GM23338 (cell line): ENCODE data around the gene TUBB4A. TPM values are rescaled to one million over a fixed set of nuclear protein-coding genes. Genes with fewer than 3 reads are reported as not detected.

Source experiments
- ATAC-seq: fragments of 200-7000 bp; cut with Tn5 transposase; 3 replicates; pipeline ENCODE4 v1.9.1; 2020
- DNase-seq: peaks from one replicate; pipeline ENCODE4 v3.0.0-alpha.2; 2015; ENCODE audit warnings: low spot score
- H2AFZ ChIP-seq: fragments of 200-600 bp; sonication (generic); 2 replicates; pipeline ENCODE4 v1.8.0; 2016; ENCODE audit warnings: antibody characterized with exemption, mild to moderate bottlenecking, moderate library complexity
- H3F3A ChIP-seq: fragments of 200-600 bp; sonication (generic); replicated peaks from 2 replicates; pipeline ENCODE4 v1.8.0; 2017; ENCODE audit warnings: antibody characterized with exemption, mixed run types, low read depth
- H3K27ac ChIP-seq: fragments of 200-600 bp; sonication (generic); 2 replicates; pipeline ENCODE4 v1.6.1; 2016; ENCODE audit warnings: low read depth
- H3K27me3 ChIP-seq: fragments of 200-600 bp; sonication (generic); 2 replicates; pipeline ENCODE4 v1.8.0; 2016; ENCODE audit warnings: mild to moderate bottlenecking, mixed run types, moderate library complexity; ENCODE audit not compliant: insufficient read depth
- H3K36me3 ChIP-seq: fragments of 200-600 bp; sonication (generic); 2 replicates; pipeline ENCODE4 v1.8.0; 2016; ENCODE audit warnings: mild to moderate bottlenecking; ENCODE audit not compliant: insufficient read depth
- H3K4me1 ChIP-seq: fragments of 200-600 bp; sonication (generic); 2 replicates; pipeline ENCODE4 v1.8.0; 2016; ENCODE audit warnings: mild to moderate bottlenecking, moderate library complexity; ENCODE audit not compliant: insufficient read depth
- H3K4me2 ChIP-seq: fragments of 200-600 bp; sonication (generic); 2 replicates; pipeline ENCODE4 v1.7.1; 2017; ENCODE audit warnings: mixed run types
- H3K4me3 ChIP-seq: fragments of 200-600 bp; sonication (generic); 2 replicates; pipeline ENCODE4 v1.6.1; 2016; ENCODE audit warnings: mixed run types
- H3K79me2 ChIP-seq: fragments of 200-600 bp; sonication (generic); replicated peaks from 2 replicates; pipeline ENCODE4 v1.8.0; 2017; ENCODE audit warnings: mild to moderate bottlenecking; ENCODE audit not compliant: insufficient read depth
- H3K9me2 ChIP-seq: fragments of 200-600 bp; sonication (generic); 2 replicates; pipeline ENCODE4 v1.8.0; 2017; ENCODE audit not compliant: insufficient read depth
- H4K20me1 ChIP-seq: fragments of 200-600 bp; sonication (generic); replicated peaks from 2 replicates; pipeline ENCODE4 v1.8.0; 2017; ENCODE audit warnings: mild to moderate bottlenecking; ENCODE audit not compliant: insufficient read depth
- H3K27ac Mint-ChIP-seq: 2 replicates; pipeline ENCODE4 v1.8.0; 2020; ENCODE audit warnings: inconsistent platforms, mild to moderate bottlenecking, moderate library complexity, mixed read lengths
- H3K27me3 Mint-ChIP-seq: 3 replicates; pipeline ENCODE4 v1.8.0; 2022; ENCODE audit warnings: low read depth, mild to moderate bottlenecking, moderate library complexity, mixed read lengths, inconsistent platforms; ENCODE audit not compliant: insufficient read depth, poor library complexity
- H3K36me3 Mint-ChIP-seq: 3 replicates; pipeline ENCODE4 v1.8.0; 2021; ENCODE audit warnings: low read depth, mild to moderate bottlenecking, inconsistent platforms, moderate library complexity, mixed read lengths
- H3K4me1 Mint-ChIP-seq: 3 replicates; pipeline ENCODE4 v1.8.0; 2020; ENCODE audit warnings: mild to moderate bottlenecking, inconsistent platforms, mixed read lengths
- H3K4me3 Mint-ChIP-seq: 3 replicates; pipeline ENCODE4 v1.8.0; 2021; ENCODE audit warnings: moderate library complexity, mild to moderate bottlenecking, inconsistent platforms, mixed read lengths
- H3K9me3 Mint-ChIP-seq: 3 replicates; pipeline ENCODE4 v1.8.0; 2020; ENCODE audit warnings: moderate library complexity, mild to moderate bottlenecking, inconsistent platforms, mixed read lengths
- ETS1 ChIP-seq: IDR thresholded peaks from 2 replicates; pipeline ENCODE4 v1.6.1; 2016; ENCODE audit warnings: antibody characterized with exemption
- JUNB ChIP-seq: IDR thresholded peaks from one replicate; pipeline ENCODE4 v1.6.1; 2016; ENCODE audit warnings: antibody characterized with exemption; ENCODE audit not compliant: unreplicated experiment
- NANOG ChIP-seq: IDR thresholded peaks from 2 replicates; pipeline ENCODE4 v1.6.1; 2016; ENCODE audit warnings: antibody characterized with exemption, borderline replicate concordance
- REST ChIP-seq: IDR thresholded peaks from one replicate; pipeline ENCODE4 v1.6.1; 2018; ENCODE audit warnings: antibody characterized with exemption; ENCODE audit not compliant: unreplicated experiment
- ZNF114 ChIP-seq: fragments of 250-450 bp; sonication (Bioruptor Pico); IDR thresholded peaks from 2 replicates; pipeline ENCODE4 v1.5.0; 2020; ENCODE audit warnings: mild to moderate bottlenecking, moderate library complexity
- ZNF462 ChIP-seq: fragments of 250-450 bp; sonication (Bioruptor Pico); IDR thresholded peaks from 2 replicates; pipeline ENCODE4 v1.5.0; 2020; ENCODE audit warnings: mild to moderate bottlenecking, moderate library complexity
- polyA plus RNA-seq: library from polyadenylated mRNA; unstranded; fragments of >200 nt; fragmentation: Nextera tagmentation; extraction: Ambion mirVana; gene quantifications from 2 replicates; pipeline ENCODE4 v1.2.1, GENCODE V29; 2016
- total RNA-seq: library from RNA; depleted of rRNA; stranded (reverse); fragments of >200 nt; shearing (Covaris generic); gene quantifications from 2 replicates; pipeline ENCODE4 v1.2.3, GENCODE V29; 2014
- TF ChIP-seq, protein P1 (sequence below), 2 experiments: fragments of 200-600 bp in 1 of 2; sonication (generic) in 1 of 2; conservative IDR thresholded peaks; 2 replicates each; pipeline versions ENCODE4 v1.5.1 to v1.6.1; 2016 to 2017; ENCODE audit warnings: antibody characterized with exemption in 2 of 2, low read depth in 2 of 2, mild to moderate bottlenecking in 2 of 2, moderate library complexity in 1 of 2

The TUBB4A gene
- total and polyA plus RNA-seq, 2 experiments from 2014 or later = 32.9 to 41.7 TPM

- TF ChIP-seq ZNF462 (no peak), NANOG (no peak), JUNB (no peak), ZNF114 (CRISPR knock-in tag) (no peak)
- TF ChIP-seq, protein P1, sequence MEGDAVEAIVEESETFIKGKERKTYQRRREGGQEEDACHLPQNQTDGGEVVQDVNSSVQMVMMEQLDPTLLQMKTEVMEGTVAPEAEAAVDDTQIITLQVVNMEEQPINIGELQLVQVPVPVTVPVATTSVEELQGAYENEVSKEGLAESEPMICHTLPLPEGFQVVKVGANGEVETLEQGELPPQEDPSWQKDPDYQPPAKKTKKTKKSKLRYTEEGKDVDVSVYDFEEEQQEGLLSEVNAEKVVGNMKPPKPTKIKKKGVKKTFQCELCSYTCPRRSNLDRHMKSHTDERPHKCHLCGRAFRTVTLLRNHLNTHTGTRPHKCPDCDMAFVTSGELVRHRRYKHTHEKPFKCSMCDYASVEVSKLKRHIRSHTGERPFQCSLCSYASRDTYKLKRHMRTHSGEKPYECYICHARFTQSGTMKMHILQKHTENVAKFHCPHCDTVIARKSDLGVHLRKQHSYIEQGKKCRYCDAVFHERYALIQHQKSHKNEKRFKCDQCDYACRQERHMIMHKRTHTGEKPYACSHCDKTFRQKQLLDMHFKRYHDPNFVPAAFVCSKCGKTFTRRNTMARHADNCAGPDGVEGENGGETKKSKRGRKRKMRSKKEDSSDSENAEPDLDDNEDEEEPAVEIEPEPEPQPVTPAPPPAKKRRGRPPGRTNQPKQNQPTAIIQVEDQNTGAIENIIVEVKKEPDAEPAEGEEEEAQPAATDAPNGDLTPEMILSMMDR (conservative IDR thresholded peaks at IDR 0.05; ENCODE audit: low read depth in 2 of 2) = no peak
These were observed 35.4 kb downstream of the TUBB4A start (continued) for GRCh38 chr19:6466526-6467248.

DNA sequence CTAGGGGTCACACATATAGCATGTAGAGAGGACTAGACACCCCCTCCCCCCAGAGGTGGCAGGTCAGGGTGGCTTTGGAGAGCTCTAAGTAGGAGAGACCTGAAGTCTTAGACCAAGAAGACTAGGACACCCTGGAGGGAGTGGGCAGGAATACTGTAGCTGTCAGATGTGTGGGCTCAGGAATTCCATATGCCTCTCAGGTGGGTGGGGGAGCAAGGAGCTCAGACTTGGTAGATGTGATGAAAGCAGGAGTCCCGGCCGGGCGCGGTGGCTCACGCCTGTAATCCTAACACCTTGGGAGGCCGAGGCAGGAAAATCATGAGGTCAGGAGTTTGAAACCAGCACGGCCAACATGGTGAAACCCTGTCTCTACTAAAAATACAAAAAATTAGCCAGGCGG, 36.4 kb downstream of the TUBB4A start:
- TF ChIP-seq, protein P1 (conservative IDR thresholded peaks at IDR 0.05; ENCODE audit: low read depth in 2 of 2) = no peak
- TF ChIP-seq ETS1 (no peak), REST (no peak)
- H3K36me3 Mint-ChIP-seq = peaks cover 19% of the 10 kb centered on the region
- H3K79me2 ChIP-seq = peaks cover 6% of the 10 kb centered on the region; the same call in 1 of the 2 replicates
- no peak for ATAC-seq
- H3K27me3 Mint-ChIP-seq = peaks cover 16% of the 10 kb centered on the region
- H3K9me2 ChIP-seq = no peaks in the 10 kb centered on the region
- H3K9me3 Mint-ChIP-seq = no peaks in the 10 kb centered on the region
- H3K4me1 Mint-ChIP-seq = peaks cover 11% of the 10 kb centered on the region; the same call in 2 of the 3 replicates
- no peaks in the 10 kb centered on the region for H4K20me1 ChIP-seq
- H3K4me3 Mint-ChIP-seq = peak overlapping the region; percentile 83
- no peak overlapping the region for H2AFZ ChIP-seq
- DNase-seq = no peak
- H3K4me2 ChIP-seq = no peak overlapping the region
- no peak overlapping the region for H3K27ac Mint-ChIP-seq
- H3K27ac ChIP-seq = no peak overlapping the region
- H3K4me1 ChIP-seq = 0 out of 2 replicates have a peak, but pooled peaks cover 6% of the 10 kb centered on the region
- H3F3A ChIP-seq = no peaks in the 10 kb centered on the region
- H3K27me3 ChIP-seq = peaks cover 5% of the 10 kb centered on the region; the same call in 1 of the 2 replicates
- H3K36me3 ChIP-seq = no peaks in the 10 kb centered on the region
- no peak overlapping the region for H3K4me3 ChIP-seq
